GM12801 (cell line): ENCODE data around the gene C16orf87.

Experiments
- TF ChIP-seq, protein P1 (sequence below): IDR thresholded peaks from one replicate; pipeline ENCODE4 v1.5.1; 2011; ENCODE audit warnings: control low read depth; ENCODE audit not compliant: insufficient read length; ENCODE audit errors: extremely low read depth

The C16orf87 gene

GRCh38 chr16:46848768-46849764 is 18.1 kb upstream of the C16orf87 start:
- TF ChIP-seq, protein P1, sequence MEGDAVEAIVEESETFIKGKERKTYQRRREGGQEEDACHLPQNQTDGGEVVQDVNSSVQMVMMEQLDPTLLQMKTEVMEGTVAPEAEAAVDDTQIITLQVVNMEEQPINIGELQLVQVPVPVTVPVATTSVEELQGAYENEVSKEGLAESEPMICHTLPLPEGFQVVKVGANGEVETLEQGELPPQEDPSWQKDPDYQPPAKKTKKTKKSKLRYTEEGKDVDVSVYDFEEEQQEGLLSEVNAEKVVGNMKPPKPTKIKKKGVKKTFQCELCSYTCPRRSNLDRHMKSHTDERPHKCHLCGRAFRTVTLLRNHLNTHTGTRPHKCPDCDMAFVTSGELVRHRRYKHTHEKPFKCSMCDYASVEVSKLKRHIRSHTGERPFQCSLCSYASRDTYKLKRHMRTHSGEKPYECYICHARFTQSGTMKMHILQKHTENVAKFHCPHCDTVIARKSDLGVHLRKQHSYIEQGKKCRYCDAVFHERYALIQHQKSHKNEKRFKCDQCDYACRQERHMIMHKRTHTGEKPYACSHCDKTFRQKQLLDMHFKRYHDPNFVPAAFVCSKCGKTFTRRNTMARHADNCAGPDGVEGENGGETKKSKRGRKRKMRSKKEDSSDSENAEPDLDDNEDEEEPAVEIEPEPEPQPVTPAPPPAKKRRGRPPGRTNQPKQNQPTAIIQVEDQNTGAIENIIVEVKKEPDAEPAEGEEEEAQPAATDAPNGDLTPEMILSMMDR: no peak

DNA sequence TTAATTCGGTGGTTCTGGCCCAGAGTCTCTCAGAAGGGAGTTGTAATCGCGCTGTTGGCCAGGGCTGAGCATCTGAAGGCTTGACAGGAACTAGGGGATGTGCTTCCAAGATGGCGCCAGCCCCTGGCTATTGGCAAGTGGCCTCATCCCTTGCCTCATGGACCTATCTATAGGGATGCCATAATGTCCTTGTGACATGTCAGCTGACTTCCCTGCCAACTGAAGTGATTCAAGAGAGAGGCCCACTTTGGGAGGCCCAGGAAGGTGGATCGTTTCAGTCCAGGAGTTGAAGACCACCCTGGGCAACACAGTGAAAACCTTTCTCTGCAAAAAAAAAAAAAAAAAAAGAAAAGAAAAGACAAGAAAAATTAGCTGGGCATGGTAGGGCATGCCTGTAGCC is 15.0 kb upstream of the C16orf87 start:
- TF ChIP-seq, protein P1: no peak

- TF ChIP-seq, protein P1: no peak
These were observed 13.8 kb upstream of the C16orf87 start for GRCh38 chr16:46844771-46845170.

DNA sequence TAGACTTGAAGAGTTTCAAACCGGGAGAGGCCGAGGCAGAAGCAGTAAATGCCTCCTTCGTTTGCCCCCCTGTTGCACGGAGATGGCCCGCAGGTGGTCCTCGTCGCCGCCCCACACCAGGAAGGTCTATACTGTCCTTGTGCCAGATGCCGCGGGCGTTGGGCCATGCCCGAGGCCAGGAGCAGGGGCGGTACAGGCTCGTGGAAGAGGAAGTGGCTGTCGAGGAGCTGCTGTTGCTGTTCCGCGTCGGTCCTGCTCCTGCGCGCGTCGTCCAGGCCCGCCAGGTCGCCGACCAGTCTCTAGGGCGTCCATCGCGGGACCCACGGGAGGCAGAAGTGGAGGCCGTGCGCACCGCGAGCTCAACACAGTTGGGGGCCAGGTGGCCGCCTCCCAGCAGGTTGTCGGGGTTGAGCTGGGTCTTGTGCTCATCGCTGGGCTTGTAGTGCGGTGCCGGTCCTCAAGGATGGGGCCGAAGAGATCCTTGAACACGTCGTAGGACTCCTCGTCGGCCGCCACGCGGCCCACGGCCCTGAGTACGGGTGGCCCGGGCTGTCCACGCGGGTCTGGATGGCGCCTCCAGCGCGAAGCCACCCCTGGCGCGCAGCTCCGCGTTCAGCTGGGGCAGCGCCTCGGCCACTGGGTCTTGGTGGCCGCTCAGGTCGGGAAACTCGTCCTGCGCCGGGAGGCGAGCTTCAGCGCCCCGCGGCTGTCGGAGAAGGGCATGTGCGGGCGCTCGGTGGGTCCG is 13.1 kb upstream of the C16orf87 start:
- TF ChIP-seq, protein P1: no peak

- TF ChIP-seq, protein P1: no peak
These were observed 11.4 kb upstream of the C16orf87 start for GRCh38 chr16:46842192-46842895.

DNA sequence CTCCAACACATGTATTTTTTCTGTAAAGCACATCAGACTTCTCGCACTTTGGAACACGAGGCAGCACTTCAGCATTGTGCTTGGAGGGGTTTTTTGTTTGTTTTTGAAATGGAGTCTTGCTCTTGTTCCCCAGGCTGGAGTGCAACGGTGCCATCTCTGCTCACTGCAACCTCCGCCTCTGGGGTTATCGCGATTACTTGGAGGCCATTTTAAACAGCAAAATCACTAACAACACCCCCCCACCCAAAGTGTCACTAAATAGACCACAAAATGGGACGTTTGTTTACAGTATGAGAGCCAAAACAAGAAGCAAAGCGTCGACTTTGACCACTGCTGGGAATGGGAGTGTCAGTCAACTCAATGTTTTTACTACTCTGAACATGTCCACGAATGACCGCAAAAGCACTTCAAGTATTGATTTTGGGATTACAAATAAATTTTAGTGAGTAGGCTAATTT is 9.0 kb upstream of the C16orf87 start:
- TF ChIP-seq, protein P1: no peak
